ENCODE data around the gene LDLRAD3.
"Not testable (repeated sequence)": the region's sequence is repeated elsewhere in the genome, so short reads cannot be mapped to it uniquely, and the experiment has no call there.

LDLRAD3 gene

GRCh38 chr11:36010010-36010740 lies 66.3 kb downstream of the LDLRAD3 start:
- Histone ChIP-seq H3K4me3 (ENCODE audit: low read depth, low read length) (no peak overlapping the region), H2AFZ (no peak overlapping the region), H3K79me2 (no peaks in the 10 kb centered on the region), H3K4me2 (ENCODE audit: low read length) (no peak overlapping the region), H3K27ac (no peak overlapping the region), H3K9me3 (ENCODE audit: control insufficient read depth, low read length) (no peaks in the 10 kb centered on the region), H3K9ac (no peak overlapping the region), H3K36me3 (ENCODE audit: control insufficient read depth, insufficient read depth, low read length) (no peaks in the 10 kb centered on the region), H3K27me3 (ENCODE audit: control insufficient read depth, insufficient read depth, low read length) (no peaks in the 10 kb centered on the region), H3K4me1 (no peaks in the 10 kb centered on the region)
- no peak for TF ChIP-seq CTCF (IDR thresholded peaks at IDR 0.05)

GRCh38 chr11:36011574-36011973 lies 67.7 kb downstream of the LDLRAD3 start:
- H3K4me1 ChIP-seq: no peaks in the 10 kb centered on the region
- no peak overlapping the region for H3K4me2 ChIP-seq (ENCODE audit: low read length)
- no peak for TF ChIP-seq CTCF (IDR thresholded peaks at IDR 0.05)
- H3K79me2 ChIP-seq: no peaks in the 10 kb centered on the region
- H3K9ac ChIP-seq: no peak overlapping the region
- no peaks in the 10 kb centered on the region for H3K9me3 ChIP-seq (ENCODE audit: control insufficient read depth, low read length)
- no peak overlapping the region for H3K27ac ChIP-seq
- no peak overlapping the region for H2AFZ ChIP-seq
- H3K4me3 ChIP-seq (ENCODE audit: low read depth, low read length): no peak overlapping the region
- H3K36me3 ChIP-seq (ENCODE audit: control insufficient read depth, insufficient read depth, low read length): no peaks in the 10 kb centered on the region
- H3K27me3 ChIP-seq (ENCODE audit: control insufficient read depth, insufficient read depth, low read length): no peaks in the 10 kb centered on the region

DNA sequence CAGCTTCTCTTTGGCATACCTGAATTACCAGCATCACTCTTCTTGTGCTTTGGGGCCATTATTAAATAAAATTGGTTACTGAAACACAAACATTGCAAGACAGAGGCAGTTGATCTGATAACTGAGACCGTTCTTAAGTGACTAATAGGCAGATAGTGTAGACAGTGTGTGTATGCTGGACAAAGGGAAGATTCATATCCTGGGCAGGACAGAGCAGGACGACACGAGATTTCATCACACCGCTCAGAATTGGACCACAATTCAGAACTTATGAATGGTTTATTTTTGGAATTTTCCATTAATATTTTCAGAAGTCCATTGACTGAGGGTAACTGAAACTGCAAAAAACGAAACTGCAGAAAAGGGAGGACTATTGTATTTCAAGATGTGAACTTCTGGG lies 68.6 kb downstream of the LDLRAD3 start:
- H2AFZ ChIP-seq: no peak overlapping the region
- no peaks in the 10 kb centered on the region for H3K4me1 ChIP-seq
- no peaks in the 10 kb centered on the region for H3K9me3 ChIP-seq (ENCODE audit: control insufficient read depth, low read length)
- no peak for TF ChIP-seq CTCF (IDR thresholded peaks at IDR 0.05)
- no peaks in the 10 kb centered on the region for H3K36me3 ChIP-seq (ENCODE audit: control insufficient read depth, insufficient read depth, low read length)
- H3K27ac ChIP-seq: no peak overlapping the region
- no peak overlapping the region for H3K4me3 ChIP-seq (ENCODE audit: low read depth, low read length)
- H3K4me2 ChIP-seq (ENCODE audit: low read length): no peak overlapping the region
- H3K79me2 ChIP-seq: no peaks in the 10 kb centered on the region
- no peaks in the 10 kb centered on the region for H3K27me3 ChIP-seq (ENCODE audit: control insufficient read depth, insufficient read depth, low read length)
- H3K9ac ChIP-seq: no peak overlapping the region

DNA sequence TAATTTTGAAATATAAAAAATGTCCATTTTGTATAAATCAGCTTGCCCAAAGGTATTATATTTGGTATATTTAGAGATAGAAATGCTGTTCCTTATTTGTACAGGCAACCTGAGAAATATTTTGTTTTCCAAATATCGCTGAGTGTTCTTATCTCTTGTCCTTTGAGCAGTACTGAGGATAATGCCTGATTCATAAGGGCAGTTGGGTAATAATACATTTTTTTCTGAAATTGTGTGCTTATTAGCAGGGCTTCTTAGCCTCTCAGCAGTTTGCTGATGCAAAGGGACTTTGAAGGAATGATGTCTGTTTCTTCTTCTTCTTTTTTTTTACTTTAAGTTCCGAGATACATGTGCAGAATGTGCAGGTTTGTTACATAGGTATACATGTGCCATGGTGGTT lies 69.1 kb downstream of the LDLRAD3 start:
- Histone ChIP-seq H3K9ac (no peak overlapping the region), H3K36me3 (ENCODE audit: control insufficient read depth, insufficient read depth, low read length) (no peaks in the 10 kb centered on the region), H3K27ac (no peak overlapping the region), H3K4me1 (no peaks in the 10 kb centered on the region), H3K4me3 (ENCODE audit: low read depth, low read length) (no peak overlapping the region), H3K9me3 (ENCODE audit: control insufficient read depth, low read length) (no peaks in the 10 kb centered on the region), H2AFZ (no peak overlapping the region), H3K79me2 (no peaks in the 10 kb centered on the region), H3K4me2 (ENCODE audit: low read length) (no peak overlapping the region), H3K27me3 (ENCODE audit: control insufficient read depth, insufficient read depth, low read length) (no peaks in the 10 kb centered on the region)
- no peak for TF ChIP-seq CTCF (IDR thresholded peaks at IDR 0.05)

DNA sequence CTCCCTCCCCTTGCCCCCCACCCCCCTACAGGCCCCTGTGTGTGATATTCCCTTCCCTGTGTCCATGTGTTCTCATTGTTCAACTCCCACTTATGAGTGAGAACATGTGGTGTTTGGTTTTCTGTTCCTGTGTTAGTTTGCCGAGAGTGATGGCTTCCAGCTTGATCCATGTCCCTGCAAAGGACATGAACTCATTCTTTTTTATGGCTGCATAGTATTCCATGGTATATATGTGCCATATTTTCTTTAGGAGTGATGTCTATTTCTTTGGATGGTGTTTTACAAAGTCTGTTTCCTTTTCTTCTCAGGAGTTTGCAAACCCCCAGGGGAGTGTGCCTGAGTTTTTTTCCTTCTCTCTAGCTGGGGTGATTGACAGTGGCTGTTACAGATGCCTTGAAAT lies 69.6 kb downstream of the LDLRAD3 start:
- H3K9ac ChIP-seq; H3K27ac ChIP-seq; H3K36me3 ChIP-seq (ENCODE audit: control insufficient read depth, insufficient read depth, low read length); H3K27me3 ChIP-seq (ENCODE audit: control insufficient read depth, insufficient read depth, low read length); H3K4me1 ChIP-seq; H3K4me3 ChIP-seq (ENCODE audit: low read depth, low read length); H3K4me2 ChIP-seq (ENCODE audit: low read length); H2AFZ ChIP-seq; H3K79me2 ChIP-seq; H3K9me3 ChIP-seq (ENCODE audit: control insufficient read depth, low read length): not testable (repeated sequence)
